Effector CD8-positive, alpha-beta T cell (primary cell): ENCODE data around the gene HTT.
"Not testable (repeated sequence)": the region's sequence is repeated elsewhere in the genome, so short reads cannot be mapped to it uniquely, and the experiment has no call there.

Experiments
- DNase-seq: peaks from one replicate; lab custom pipeline; 2025; lab: John Stamatoyannopoulos, UW

Gene HTT

DNA sequence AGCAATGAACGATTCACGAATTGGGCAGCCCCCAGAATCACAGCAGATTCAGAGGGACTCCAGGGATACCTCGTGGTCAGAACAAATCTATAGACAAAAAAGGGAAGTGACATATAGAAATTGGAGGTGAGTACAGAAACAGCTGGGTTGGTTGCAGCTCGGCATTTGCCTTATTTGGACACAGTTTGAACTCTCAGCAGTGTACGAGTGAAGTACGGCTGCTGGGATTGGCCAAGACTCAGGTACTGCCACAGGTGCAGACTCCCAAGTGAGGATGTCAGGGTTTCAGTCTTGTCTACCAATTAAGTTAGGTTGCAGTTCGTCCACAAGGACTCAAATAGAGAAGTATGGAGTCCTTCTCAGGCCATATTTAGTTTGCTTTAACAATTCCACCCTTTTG, 28.3 kb upstream of the HTT start:
- DNase-seq = no peak

- DNase-seq = no peak
Measured at GRCh38 chr4:3046623-3047022, 27.9 kb upstream of the HTT start.

GRCh38 chr4:3047464-3048286, 26.8 kb upstream of the HTT start:
- peak; percentile 18 for DNase-seq

- DNase-seq = not testable (repeated sequence)
Measured at GRCh38 chr4:3051141-3051897, 23.2 kb upstream of the HTT start.

DNA sequence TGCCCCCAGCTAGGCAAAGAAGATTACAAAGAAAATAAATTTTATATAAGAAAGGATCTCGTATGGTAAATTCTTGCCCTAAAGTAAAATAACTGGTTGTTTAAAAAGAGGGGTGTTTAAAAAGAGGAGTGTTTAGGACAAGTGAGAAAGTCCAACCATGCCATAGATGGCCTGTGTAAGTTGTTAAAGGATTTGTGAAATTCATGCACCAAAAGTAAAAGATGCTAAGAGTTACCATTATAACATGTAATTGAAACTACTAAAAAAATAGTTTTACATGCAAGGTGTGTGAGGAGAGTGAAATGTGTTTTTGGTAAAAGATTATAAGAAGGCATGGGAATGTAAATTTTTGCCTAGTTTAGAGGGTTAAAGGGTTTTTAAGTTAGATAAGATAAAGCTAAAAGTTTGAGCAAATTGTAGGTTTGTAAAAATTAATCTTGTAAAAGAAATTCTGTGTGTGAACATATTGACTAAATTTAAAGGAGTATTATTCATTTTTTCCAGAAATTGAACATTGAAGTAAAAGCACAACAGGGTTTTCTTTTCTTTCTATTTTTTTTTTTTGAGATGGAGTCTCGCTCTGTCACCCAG, 20.2 kb upstream of the HTT start:
- no peak for DNase-seq

GRCh38 chr4:3059943-3060342, 14.5 kb upstream of the HTT start:
- no peak for DNase-seq

- DNase-seq = no peak
Measured at GRCh38 chr4:3060946-3061345, 13.5 kb upstream of the HTT start.

DNA sequence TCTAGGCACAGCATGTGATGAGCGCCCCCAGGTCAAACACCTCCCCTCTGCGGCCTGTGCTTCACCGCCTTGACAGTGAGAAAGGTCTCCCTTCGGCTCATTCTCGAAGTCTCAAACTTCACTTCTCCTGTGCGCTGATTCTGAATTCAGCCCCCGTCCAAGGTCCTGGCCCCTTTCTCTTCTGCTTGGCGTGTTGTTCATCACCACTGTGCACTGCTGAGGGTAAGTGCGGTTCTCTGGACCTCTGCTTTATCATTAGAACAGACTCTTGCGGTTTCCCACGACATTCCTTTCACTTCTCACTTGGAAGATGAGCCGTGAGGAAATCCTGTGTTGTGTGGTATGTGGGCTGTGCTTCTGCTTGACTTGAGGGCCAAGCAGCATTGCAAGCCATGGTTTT, 12.0 kb upstream of the HTT start:
- DNase-seq = no peak

DNA sequence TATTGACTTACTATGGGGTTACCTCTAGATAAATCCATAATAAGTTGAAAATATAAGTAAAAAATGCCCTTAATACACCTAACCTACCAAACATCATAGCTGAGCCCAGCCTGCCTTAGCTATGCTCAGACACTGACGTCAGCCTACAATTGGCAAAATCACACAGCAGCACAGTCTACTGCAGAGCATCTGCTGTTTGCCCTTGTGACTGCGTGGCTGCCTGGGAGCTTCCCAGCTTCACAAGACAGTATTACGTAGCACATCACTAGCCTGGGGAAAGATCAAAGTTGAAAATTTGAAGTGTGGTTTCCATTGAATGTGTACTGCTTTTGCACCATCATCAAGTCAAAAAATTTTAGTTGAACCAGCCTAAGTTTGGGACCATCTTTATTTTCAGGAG, 8.9 kb upstream of the HTT start:
- DNase-seq = no peak

DNA sequence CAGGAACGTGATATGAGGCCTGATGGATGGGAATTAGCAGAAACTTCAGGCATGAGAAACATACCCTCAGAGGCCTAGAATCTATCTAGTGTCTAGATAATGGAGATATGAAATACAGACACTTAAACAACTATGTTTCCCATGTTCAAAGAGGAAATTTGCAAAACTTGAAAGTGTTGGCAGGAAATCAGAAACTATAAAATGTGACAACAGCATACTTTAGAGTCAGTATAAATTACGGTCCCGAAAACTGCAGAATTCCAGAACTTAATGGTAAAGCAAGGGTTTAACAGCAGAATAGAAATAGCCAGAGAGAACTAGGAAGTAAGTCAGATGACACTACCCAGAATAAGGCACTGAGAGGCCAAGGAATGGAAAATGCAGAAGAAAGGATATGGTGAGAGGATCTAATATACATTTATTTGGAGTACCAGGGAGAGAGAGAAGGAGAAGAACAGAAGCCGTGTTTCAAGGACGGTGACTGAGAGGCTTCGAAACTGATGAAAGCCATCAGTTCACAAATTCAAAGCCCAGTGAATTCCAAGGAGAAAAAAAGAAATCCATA, 7.6 kb upstream of the HTT start:
- DNase-seq = no peak

GRCh38 chr4:3067473-3068001, 6.9 kb upstream of the HTT start:
- no peak for DNase-seq

GRCh38 chr4:3069661-3070199, 4.8 kb upstream of the HTT start:
- no peak for DNase-seq

DNA sequence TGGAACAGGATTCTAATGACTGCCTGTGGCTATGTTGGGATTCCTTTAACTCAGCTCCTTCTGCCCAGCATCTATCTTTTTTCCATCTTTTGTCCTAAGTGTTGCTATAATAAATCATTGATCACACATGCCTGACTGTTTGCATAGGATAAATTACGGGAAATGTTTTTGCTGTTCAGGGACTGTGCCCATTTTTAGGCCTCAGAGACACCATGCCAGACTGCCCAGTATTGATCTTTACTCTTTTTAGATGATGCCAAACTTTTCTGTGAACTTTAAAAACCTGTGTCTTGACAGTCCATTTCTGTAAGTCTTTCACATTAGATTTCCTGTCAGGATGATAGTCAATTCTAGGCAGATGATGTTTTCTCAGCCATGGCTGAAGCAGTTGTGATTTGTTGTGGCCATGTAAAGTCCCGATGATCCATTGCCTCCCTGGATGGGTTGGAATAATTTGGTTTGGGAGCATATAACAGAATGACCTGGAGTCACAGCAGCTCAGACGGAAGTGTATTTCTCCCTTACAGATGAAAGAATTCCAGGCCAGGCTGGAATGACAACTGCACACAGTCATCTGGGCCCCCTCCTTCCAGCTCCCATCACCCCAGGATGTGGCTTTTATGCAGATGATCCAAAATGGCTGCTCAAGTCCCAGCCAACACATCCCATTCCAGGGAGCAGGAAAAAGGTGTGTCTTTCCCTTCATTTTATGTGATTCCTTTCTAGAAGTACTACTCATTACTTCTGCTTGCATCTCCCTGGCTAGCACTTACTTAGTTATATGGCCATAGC, 3.6 kb upstream of the HTT start:
- no peak for DNase-seq

DNA sequence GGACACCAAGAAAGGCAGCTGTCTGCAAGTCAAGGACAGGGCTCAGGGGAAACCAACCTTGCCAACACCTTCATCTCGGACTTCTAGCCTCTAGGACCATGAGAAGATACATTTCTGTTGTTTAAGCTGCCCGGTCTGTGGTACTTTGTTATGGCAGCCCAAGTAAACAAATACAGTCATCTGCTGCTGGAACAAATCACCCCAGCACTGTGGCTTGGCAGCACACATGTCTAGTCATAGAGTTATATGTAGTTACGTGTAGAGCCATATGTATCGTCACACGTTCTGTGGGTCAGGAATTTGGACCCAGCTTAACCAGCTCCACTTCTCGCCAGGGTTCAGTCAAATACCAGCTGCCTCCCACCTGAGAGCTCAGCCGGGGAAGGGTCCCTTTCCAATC, 2.7 kb upstream of the HTT start:
- no peak for DNase-seq

DNA sequence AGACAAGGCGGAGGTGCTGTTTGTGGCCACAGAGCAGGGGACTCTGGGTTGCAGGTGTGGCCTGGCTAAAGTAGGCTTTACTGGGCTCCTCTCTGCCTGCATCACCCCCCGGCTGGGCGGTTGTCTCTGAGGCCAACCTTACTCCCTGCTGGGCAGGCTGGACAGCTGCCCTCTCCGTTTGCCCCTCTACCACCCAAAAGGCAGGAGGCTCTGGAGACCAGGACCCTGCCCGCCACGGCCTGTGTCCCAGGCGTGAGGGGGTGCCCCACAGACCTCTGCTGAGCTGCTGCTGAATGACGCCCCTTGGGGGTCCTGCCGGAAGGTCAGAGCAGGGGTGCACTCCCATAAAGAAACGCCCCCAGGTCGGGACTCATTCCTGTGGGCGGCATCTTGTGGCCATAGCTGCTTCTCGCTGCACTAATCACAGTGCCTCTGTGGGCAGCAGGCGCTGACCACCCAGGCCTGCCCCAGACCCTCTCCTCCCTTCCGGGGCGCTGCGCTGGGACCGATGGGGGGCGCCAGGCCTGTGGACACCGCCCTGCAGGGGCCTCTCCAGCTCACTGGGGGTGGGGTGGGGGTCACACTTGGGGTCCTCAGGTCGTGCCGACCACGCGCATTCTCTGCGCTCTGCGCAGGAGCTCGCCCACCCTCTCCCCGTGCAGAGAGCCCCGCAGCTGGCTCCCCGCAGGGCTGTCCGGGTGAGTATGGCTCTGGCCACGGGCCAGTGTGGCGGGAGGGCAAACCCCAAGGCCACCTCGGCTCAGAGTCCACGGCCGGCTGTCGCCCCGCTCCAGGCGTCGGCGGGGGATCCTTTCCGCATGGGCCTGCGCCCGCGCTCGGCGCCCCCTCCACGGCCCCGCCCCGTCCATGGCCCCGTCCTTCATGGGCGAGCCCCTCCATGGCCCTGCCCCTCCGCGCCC, 1.1 kb upstream of the HTT start:
- DNase-seq = no peak

GRCh38 chr4:3074846-3075651, 568 bp downstream of the HTT start:
- DNase-seq = peak; percentile 41

GRCh38 chr4:3075652-3075981, 1.1 kb downstream of the HTT start:
- DNase-seq = no peak

DNA sequence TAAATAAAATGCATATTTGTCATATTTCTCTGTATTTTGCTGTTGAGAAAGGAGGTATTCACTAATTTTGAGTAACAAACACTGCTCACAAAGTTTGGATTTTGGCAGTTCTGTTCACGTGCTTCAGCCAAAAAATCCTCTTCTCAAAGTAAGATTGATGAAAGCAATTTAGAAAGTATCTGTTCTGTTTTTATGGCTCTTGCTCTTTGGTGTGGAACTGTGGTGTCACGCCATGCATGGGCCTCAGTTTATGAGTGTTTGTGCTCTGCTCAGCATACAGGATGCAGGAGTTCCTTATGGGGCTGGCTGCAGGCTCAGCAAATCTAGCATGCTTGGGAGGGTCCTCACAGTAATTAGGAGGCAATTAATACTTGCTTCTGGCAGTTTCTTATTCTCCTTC, 3.3 kb downstream of the HTT start:
- no peak for DNase-seq

GRCh38 chr4:3079694-3080123, 5.2 kb downstream of the HTT start:
- DNase-seq = no peak
